Right lobe of liver (tissue), 6 donors: Measurements from ENCODE around the gene CMC1. TPM values are rescaled to one million over a fixed set of nuclear protein-coding genes. Genes with fewer than 3 reads are reported as not detected.

ENCODE experiments used
- ATAC-seq, 4 donors: fragments of 200-7000 bp; cut with Tn5 transposase; one replicate each; pipeline ENCODE4 v1.9.1; 2020; ENCODE audit warnings: mild to moderate bottlenecking in 4 of 4, moderate library complexity in 4 of 4
- DNase-seq, 3 donors: peaks; one replicate each; pipeline ENCODE4 v3.0.0-alpha.2; 2020
- H3K27ac ChIP-seq, 3 donors: fragments of 200-600 bp; one replicate each; pipeline ENCODE4 v1.8.0; 2022
- H3K27me3 ChIP-seq, 2 donors: fragments of 200-600 bp; one replicate each; pipeline ENCODE4 v1.8.0; 2022
- H3K36me3 ChIP-seq, 4 donors: fragments of 200-600 bp; sonication (generic) in 1 of 4; one replicate each; pipeline versions ENCODE4 v1.5.1 to v1.8.0; 2017 to 2022; ENCODE audit warnings: control low read depth in 1 of 4
- H3K4me1 ChIP-seq, 4 donors: fragments of 200-600 bp; sonication (generic) in 1 of 4; one replicate each; pipeline versions ENCODE4 v1.5.1 to v1.8.0; 2017 to 2022; ENCODE audit warnings: control low read depth in 1 of 4
- H3K4me3 ChIP-seq, 3 donors: fragments of 200-600 bp; one replicate each; pipeline ENCODE4 v1.8.0; 2022
- H3K9me3 ChIP-seq, 4 donors: fragments of 200-600 bp; sonication (generic) in 1 of 4; one replicate each; pipeline versions ENCODE4 v1.5.1 to v1.8.0; 2017 to 2022; ENCODE audit warnings: control low read depth in 1 of 4
- CTCF ChIP-seq, 4 donors: fragments of 200-600 bp in 3 of 4; fragments of 450-650 bp in 1 of 4; IDR thresholded peaks; one replicate each; pipeline versions ENCODE4 v1.5.1 to v1.8.0; 2016 to 2022; ENCODE audit warnings: antibody characterized with exemption in 4 of 4, mild to moderate bottlenecking in 2 of 4
- POLR2A ChIP-seq: fragments of 450-650 bp; IDR thresholded peaks from one replicate; pipeline ENCODE4 v1.6.1; 2017; ENCODE audit warnings: antibody characterized with exemption, mild to moderate bottlenecking
- WGBS: methylation state at CpG from one replicate; pipeline ENCODE4 v1.1.6; 2018; ENCODE audit warnings: low coverage, low lambda C conversion rate; ENCODE audit not compliant: insufficient coverage; ENCODE audit errors: missing lambda C conversion rate; 5-methylcytosine and 5-hydroxymethylcytosine counted together
- intact Hi-C, 2 donors: fragments of 100-400 bp; cut with DNase I; formaldehyde crosslinking; loops; one replicate each; pipeline versions ENCODE4 v1.11.2 to v1.14.1; 2022
- total RNA-seq, 6 experiments: library from RNA; depleted of rRNA in 2 of 6; stranded (reverse); fragments of >200 nt in 2 of 6; fragmentation: NEBNext Ultra II Directional in 3 of 6; extraction: Animal tissue kit (Norgen Biotek cat#: 25700) in 3 of 6; gene quantifications; one replicate each; pipeline versions ENCODE4 v1.1.0 to v1.2.4, GENCODE V29; 2016 to 2023
- donor health status: DM: no; HTN: yes; CAD: no.
- donor health status: DM: no; HTN: no; CAD: no.
- donor health status: DM: no; HTN: no; CAD: no.
- donor health status: DM: no; HTN: yes; CAD: no.
- donor health status: DM: no; HTN: yes; CAD: no.

The CMC1 gene
- total RNA-seq, 6 experiments from 2014 or later = 9.5 to 16.9 (median 12.2) TPM

- Histone ChIP-seq H3K9me3 (no peaks in the 10 kb centered on the region), H3K4me3 (no peak overlapping the region), H3K36me3 (no peaks in the 10 kb centered on the region), H3K27me3 (no peaks in the 10 kb centered on the region), H3K27ac (no peak overlapping the region), H3K4me1 (no peaks in the 10 kb centered on the region)
- intact Hi-C loops = no loop called here
- TF ChIP-seq CTCF (IDR thresholded peaks at IDR 0.05) (no peak), POLR2A (no peak)
- 95% methylated on average over 3 of the region's 3 CpGs for WGBS
- no peak for ATAC-seq
- no peak for DNase-seq
Measured at GRCh38 chr3:28215407-28215806, 26.0 kb upstream of the CMC1 start.

DNA sequence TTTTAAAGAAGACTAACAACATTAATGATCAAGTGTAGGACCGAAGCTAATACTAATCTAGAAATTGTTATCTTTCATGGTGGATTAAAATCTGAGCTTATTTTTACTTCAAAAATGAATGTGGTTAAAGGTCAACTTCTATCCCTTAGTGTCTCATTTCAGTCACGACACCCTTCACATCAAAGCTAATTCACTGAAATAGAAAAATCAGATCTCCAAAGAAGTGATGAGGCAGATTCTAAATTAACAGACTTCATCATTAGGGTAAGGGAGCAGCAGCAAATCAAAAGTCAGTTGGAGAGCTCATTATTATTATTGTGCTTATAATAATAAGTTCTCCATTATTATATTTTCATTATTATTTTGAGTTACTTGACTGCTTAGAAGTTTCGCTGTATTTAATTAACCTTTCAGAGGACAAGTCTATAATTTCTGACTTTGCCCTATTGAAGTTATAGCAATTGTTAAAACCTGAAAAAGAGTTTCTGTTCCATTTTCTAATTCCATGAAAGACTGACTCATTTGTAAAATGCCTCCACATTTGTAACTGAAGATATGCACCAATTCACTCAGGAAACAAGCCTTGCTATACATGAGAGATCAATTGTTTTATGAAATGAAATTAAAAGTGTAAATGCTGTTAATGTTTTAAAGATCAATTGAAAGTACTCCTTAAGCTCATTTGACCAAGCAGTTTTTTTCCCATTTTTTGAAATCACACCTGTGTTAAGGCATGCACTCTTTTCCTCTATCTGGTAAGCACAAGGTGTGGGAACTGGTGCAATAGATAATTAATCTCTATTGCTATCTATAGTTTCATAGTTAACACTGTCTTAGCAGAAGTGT, 23.1 kb upstream of the CMC1 start:
- Histone ChIP-seq H3K9me3 (no peaks in the 10 kb centered on the region), H3K4me3 (no peak overlapping the region), H3K27ac (no peak overlapping the region), H3K27me3 (no peaks in the 10 kb centered on the region), H3K36me3 (no peaks in the 10 kb centered on the region), H3K4me1 (no peaks in the 10 kb centered on the region)
- TF ChIP-seq CTCF (IDR thresholded peaks at IDR 0.05) = no peak
- no peak for TF ChIP-seq POLR2A
- WGBS = 78% methylated on average over 3 of the region's 3 CpGs
- ATAC-seq (no peak), DNase-seq (no peak)
- intact Hi-C loops = no loop called here

GRCh38 chr3:28218917-28219198, 22.6 kb upstream of the CMC1 start:
- intact Hi-C loops = no loop called here
- Histone ChIP-seq H3K36me3 (no peaks in the 10 kb centered on the region), H3K27me3 (no peaks in the 10 kb centered on the region), H3K9me3 (no peaks in the 10 kb centered on the region), H3K27ac (no peak overlapping the region), H3K4me3 (no peak overlapping the region), H3K4me1 (no peaks in the 10 kb centered on the region)
- DNase-seq = no peak
- no peak for TF ChIP-seq POLR2A
- no peak for TF ChIP-seq CTCF (IDR thresholded peaks at IDR 0.05)
- ATAC-seq = no peak

DNA sequence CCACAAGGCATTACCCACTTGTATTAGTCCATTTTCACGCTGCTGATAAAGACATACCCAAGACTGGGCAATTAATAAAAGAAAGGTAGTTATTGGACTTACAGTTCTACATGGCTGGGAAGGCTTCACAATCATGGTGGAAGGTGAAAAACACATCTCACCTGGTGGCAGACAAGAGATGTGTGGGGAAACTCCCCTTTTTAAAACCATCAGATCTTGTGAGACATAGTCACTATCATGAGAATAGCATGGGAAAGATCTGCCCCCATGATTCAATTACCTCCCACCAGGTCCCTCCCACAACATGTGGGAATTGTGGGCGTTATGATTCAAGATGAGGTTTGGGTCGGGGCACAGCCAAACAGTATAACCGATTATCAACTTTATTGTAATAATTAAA, 17.0 kb upstream of the CMC1 start:
- H3K36me3 ChIP-seq = no peaks in the 10 kb centered on the region
- DNase-seq (no peak), ATAC-seq (no peak)
- H3K27me3 ChIP-seq = no peaks in the 10 kb centered on the region
- intact Hi-C loops = no loop called here
- no peaks in the 10 kb centered on the region for H3K9me3 ChIP-seq
- no peaks in the 10 kb centered on the region for H3K4me1 ChIP-seq
- H3K4me3 ChIP-seq = no peak overlapping the region
- no peak overlapping the region for H3K27ac ChIP-seq
- WGBS = 82% methylated on average over 4 of the region's 4 CpGs
- TF ChIP-seq CTCF (IDR thresholded peaks at IDR 0.05) (no peak), POLR2A (no peak)

DNA sequence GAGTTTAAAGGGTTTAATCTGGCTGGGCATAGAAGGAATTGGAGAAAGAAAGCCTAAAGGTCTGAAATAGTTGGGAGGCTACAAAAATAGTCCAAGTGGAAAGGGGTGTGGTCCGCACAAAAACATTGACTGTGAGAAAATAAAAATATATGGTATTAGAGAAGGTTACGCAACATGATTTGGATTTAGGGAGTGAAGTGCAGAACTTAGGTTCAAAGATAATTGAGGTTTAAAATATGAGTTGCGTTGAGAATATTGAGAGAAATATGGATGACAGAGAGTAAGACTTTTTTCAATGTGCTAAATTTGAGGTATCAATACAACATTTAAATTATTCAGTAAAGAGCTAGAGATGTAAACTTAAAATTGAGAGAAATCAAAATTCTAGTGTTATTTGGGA, 15.4 kb upstream of the CMC1 start:
- ATAC-seq = no peak

More for the DNA sequence above, 15.4 kb upstream of the CMC1 start:
- Histone ChIP-seq H3K36me3 (no peaks in the 10 kb centered on the region), H3K27ac (no peak overlapping the region), H3K4me1 (no peaks in the 10 kb centered on the region), H3K9me3 (no peaks in the 10 kb centered on the region), H3K4me3 (no peak overlapping the region), H3K27me3 (no peaks in the 10 kb centered on the region)
- WGBS = 75% methylated on average over 3 of the region's 3 CpGs
- no peak for TF ChIP-seq POLR2A
- no peak for TF ChIP-seq CTCF (IDR thresholded peaks at IDR 0.05)
- DNase-seq = no peak
- intact Hi-C loops = no loop called here
